GM21717 (cell line): ENCODE data around the gene TRPM1.

Source experiments
- ATAC-seq: cut with Tn5 transposase; IDR thresholded peaks from one replicate; pipeline ENCODE4 v1.9.1; 2021; ENCODE audit warnings: mild to moderate bottlenecking, moderate library complexity; ENCODE audit not compliant: unreplicated experiment

The TRPM1 gene

DNA sequence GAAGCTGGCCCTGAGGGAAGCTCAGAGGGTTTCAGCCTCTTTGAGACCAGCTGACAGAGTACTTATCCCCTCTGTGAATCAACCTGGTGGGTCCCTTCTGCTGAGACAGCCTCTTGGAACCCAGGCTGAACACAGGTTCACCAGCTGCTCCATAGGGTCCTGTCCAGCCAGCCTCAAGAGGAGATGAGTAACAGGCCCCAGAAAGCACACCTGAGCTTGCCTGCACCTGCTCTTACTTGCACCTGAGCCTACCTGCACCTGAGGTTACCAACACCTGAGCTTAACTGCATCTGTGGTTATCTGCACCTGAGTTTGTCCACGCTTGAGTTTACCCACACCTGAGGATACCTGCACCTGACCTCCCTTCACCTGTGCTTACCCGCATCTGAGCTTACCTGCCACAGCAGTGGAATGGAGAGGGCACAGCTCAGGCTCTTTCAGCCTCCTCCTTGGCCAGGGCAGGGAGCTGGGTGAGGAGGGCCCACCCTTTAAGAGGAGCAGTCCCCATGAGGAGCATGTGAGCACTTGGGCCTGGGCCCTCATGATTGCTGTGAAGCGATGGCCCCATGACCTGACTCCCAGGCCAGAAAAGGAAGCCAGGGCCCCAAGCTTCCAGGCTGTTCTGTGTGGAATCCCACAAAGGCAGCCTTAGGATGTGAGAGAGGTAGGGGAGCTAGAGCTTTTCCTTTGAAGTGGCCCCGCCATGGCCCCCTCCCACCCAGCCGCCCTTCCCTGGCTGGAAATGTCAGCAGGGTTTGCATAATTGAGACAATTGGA, at the start of gene TRPM1:
TRPM1 (minus strand) TSS at position 464 of the 777 bp plus-strand sequence. CDS start 20,370 bp downstream, outside the sequence.
- no peak for ATAC-seq

- no peak for ATAC-seq
These were observed 49.3 kb upstream of the TRPM1 start for GRCh38 chr15:31150732-31151231.

DNA sequence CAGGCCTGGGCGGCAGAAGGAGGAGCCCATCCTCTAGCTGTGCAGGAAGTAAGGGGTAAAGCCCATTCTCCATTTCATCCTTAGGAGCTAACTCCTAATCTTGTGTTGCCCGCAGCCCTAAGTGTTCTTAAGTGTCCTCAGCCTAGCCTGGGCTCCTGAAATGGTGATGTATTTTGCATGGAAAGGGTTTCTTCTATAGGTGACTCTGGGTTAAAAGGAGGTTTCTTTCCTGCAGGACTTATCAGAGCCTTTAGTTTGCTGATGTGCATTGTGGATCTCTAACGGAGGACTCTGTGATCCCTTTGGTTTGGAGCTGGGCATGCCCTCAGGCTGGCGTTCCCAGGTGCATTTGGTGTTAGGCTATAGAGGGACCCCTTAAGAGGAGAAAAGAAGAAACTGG, 48.5 kb upstream of the TRPM1 start:
- no peak for ATAC-seq

DNA sequence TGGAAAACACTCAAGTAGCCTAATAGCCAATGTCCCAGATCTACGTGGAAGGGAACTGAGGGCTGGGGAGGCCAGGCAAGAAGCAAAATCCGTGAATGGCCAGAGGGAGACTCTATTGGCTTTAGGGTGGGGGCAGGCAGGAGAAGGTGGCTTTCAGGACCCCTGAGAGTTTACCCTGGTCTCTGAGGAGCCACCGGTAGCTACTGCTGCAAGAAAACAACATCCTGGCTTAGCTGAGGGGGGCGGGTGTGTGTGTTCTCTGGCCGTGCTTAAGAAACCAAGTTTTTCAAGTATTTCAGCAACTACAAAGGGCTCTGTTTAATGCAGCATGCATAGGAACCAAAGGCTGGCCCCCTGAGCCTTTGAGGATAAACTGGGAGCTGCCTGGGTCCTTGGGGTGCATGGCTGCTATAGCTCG, 47.6 kb upstream of the TRPM1 start:
- no peak for ATAC-seq

GRCh38 chr15:31148297-31149087, 47.0 kb upstream of the TRPM1 start:
- ATAC-seq, result no peak

DNA sequence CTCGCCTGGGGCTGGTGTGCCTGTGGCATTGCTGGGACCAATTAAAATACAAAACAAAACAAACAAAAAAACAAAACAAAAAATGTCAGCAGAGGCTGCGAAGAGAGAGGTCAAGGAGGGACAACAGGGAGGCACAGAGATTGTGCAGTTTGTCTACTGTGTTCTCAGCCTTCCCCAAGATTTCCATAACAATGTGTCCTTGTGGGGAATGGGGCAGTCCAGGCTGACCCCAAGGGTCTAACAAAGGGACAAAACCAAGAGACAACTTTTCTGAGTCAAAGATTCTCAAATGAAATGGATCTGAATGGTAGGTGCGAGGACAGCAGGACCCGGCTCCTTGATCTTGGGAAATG, 46.4 kb upstream of the TRPM1 start:
- no peak for ATAC-seq

DNA sequence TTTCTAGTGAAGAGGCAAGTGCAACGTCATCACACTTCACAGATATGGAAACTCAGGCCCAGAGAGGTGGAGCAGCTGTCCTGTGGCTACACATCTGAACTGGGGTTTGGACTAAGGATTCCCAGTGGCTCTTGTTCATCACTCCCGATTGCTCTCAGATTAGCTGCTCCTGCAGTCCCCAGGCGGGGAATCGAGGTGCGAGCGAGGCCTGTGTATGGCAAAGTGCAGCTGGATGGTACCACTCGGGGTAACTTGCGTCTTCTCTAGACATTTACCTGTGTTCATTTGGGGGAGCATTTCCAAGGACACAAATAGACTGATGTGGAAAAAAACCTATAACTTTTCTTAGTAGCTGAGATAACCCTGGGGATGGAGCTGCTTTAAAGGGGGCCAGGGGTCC, 45.9 kb upstream of the TRPM1 start:
- no peak for ATAC-seq

DNA sequence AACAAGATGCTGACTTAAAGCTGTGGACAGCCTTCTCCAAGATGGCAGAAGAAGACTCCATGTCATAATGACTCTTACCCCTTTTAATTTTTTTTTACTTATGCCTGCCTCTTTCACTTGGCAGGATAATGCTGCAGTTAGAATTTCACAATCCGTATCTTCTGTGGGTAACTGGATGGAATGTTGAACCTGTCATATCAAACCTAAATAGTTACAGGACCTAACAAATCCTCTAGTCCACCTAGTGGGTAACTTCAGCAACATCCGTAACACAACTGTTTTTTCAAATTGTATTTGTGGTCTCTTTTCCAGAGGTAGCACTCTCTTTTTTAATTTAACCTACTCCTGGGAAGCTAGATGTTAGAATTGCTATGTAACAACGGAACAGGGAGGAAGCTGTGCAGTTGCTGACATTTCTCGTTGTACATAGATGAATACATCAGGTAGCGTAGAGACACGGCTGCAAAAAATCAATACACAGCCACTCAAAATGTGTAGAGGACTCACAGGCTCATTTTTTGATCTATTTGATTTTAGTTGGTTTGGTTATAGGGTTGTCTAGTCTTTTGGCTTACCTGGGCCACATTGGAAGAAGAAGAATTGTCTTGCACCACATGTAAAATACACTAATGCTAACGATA, 43.9 kb upstream of the TRPM1 start:
- ATAC-seq, result no peak

DNA sequence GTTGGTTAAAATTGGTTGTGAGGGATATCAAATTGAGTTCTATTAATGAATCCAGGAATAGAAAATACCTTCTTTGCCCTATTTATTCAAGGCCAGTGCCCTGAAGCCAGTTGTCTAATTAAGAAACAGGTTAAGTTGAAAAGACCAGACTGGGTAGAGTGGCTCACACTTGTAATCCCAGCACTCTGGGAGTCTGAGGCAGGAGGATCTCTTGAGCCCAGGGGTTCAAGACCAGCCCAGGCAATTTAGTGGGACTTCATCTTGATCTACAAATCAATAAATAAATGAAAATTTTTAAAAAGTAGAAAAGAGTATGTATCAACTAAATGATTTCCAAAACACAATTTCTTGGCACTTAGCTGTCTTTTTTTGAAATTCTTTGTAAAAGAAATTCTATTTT, 40.3 kb upstream of the TRPM1 start:
- ATAC-seq, result no peak

DNA sequence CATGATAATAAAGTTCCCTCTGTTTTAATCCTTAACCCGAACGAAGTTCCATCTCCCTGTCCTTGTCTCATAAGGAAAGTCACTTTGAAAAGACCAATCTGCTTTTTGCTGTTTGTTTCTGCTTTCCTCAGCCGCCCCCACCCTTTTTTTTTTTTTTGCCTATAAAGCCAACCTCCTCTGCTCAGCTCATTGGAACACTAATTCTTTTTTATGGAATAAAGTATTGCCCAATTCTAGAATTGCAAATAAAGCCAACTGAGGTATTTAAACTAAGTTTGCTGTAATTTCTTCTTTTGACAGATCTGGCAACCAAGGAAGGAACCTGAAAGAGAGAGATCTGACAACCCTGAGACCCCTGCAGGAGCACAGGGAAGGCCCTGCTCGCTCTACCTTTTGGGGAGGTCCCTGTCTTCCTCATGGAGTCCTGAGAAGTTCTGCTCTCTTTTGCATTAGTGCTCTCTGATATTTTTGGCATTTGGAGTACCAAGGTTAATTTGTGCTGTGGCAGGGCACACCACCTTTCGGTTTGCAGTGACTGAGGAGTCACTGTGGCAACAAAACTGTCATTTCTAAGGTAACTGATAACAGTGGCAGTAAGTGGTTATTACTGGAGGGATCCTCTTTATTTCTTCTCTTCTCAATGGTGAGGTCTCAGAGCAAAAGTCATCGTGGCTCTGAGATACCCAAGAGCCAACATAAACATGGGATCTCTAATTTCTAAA, 35.2 kb upstream of the TRPM1 start:
- no peak for ATAC-seq

DNA sequence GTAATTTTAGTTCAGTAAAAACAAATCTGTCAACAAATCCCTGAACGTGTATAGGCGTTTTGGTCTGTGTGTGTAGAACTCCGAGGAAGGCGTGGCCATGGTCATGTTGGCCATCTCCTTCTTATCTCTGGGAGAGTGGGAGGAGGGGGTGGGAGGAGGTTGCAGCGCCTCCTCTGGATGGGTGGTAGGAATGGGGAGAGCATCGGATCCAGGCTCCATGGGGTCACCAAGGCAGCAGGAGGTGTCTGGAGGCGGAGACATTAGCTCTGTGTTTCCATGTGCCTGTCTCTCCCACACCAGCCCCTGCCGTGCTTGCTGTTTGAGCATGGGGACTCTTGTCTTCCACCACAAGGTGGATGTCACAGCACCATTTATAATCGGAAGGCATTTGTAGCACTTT, 34.5 kb upstream of the TRPM1 start:
- no peak for ATAC-seq

GRCh38 chr15:31135523-31135922, 34.0 kb upstream of the TRPM1 start:
- no peak for ATAC-seq

DNA sequence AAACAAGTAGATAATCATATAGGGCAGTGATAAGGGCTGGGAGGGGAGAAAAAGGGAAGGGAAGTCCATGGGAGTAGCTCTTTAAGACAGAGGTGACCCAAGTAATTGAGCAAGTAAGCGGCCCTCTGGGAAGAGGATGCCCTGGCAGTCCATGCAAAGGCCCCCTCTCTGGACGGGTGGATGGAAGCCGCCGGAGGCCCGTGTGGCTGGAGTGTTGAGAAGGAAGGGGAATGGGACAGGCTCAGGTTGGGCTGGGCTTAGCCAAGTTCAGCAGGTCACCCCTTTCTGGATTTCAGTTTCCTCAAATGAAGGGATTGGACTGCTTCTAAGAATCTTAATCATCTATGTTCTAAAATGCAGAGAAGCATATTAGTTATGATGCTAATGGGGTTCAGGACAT, 32.4 kb upstream of the TRPM1 start:
- no peak for ATAC-seq

DNA sequence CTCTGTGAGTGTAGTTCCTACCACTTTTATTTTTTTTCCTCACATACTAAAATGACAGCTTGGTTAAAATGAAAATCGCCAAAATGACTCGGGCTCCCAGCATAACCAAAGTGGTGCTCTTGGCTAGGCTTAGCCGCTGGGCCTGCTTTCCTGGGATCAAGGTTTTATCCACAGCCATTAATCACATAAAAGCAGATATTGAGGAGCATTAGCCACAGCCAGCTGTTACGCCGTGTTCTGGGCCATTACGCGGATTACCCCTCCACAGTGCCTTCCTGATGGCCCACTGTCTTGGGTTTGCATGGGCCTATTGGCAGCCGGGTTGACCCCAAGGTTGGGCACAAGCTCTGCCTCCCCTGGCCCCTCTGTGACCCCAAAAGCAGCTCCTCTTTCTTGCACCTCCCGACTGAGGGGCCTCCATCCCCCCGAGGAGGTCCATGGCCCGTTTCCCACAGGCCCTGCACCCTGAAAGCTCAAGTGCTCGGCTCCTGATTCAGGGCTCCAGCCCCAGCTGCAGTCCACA, 30.4 kb upstream of the TRPM1 start:
- ATAC-seq, result no peak

DNA sequence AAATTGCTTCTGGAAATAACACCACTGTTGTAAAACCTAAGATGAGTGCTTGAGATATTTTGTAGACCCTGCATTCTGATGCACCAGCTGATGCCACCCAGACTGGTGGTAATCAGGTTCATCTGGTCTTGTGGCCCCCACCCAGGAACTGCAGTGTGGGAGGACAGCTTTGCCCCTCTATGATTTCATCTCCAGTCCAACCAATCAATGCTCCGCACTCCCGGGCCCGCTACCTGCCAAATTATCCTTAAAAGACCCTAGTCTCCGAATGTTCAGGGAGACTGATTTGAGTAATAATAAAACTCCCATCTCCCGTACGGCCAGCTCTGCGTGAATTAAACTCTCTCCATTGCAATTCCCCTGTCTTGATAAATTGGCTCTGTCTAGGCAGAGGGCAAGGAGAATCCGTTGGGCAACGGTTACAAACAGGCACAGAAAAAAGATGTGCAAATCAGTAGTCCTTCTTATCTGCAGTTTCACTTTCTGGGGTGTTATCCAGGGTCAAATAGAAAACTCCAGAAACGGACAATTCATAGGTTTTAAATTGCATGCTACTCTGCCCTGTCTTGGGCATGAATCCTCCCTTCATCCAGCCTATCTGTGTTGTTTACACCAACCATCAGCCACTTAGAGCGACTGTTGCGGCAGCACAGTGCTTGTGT, 29.2 kb upstream of the TRPM1 start:
- no peak for ATAC-seq

GRCh38 chr15:31129769-31130303, 28.3 kb upstream of the TRPM1 start:
- ATAC-seq, result no peak

DNA sequence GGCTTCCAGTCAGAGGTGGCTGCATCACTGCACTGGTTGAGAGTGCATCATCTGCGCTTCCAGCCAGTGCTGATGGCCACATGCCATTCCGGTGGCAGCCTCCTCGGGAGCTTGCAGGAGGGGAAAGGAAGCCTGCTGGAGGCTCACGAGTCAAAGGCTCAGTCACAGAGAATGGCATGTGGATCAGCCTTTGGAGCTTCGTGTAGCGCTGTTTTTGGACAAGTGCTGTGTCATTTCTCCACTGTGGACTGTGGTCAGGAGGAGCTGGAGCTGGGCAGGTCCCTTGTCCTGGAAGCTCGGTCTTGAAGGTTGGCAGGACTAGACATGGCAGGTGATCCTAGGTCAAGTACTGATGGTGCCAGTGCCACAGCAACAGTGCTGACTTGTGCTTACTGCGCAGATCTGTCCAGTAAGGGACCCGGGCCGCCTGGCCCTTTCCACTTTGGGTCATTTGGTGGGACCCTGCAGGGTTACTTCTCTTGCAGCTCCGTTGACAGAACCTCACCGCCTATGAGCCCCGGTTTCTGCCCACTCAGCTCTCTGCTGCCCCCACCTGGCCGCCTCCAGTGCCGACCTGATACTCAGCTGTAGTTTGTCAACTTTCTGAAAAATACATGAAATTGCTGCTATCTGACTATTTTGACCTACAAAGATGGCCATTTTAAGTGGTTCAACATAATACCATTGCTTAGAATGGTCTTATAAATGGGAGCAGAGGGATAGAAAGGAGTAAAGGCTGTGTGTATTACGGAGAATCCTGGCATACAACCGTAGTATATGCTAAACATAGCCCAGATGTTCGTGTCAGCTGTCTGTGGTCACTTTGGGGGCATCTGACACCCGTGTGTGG, 27.6 kb upstream of the TRPM1 start:
- no peak for ATAC-seq

DNA sequence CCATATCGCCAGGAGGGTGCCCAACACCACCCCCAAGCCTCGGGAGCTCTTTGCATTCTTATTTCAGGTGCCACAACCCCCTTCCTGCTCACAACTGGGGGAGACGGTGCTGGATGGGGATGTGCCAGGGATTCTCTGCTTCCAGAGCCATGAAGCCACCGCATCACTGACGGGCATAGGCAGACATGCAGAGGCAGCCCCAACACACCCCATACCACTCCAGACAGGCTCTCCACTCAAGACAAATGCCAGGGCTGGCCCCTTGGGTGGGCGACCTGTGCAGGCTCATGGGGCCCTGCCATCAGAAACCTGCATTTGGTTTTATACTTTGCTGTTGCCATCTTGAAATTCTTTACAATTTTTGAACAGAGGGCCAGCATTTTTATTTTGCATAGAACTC, 27.0 kb upstream of the TRPM1 start:
- ATAC-seq, result no peak

- no peak for ATAC-seq
These were observed 26.2 kb upstream of the TRPM1 start for GRCh38 chr15:31127596-31128261.
